ENCODE measurements around the gene MAPT.
"Not testable (repeated sequence)": the region's sequence is repeated elsewhere in the genome, so short reads cannot be mapped to it uniquely, and the experiment has no call there.

The MAPT gene

DNA sequence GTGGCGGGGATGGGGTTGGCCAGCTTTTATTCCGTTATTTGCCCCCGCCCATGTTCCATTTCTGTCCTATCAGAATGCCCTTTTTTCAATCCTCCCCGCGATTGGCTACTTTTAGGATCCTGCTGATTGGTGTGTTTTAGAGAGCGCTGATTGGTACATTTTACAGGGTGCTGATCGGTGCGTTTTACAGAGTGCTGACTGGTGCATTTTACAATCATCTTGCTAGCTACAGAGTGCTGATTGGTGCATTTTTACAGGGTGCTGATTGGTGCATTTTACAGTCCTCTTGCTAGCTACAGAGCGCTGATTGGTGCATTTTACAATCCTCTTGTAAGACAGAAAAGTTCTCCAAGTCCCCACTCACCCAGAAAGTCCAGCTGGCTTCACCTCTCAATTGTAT, 32.2 kb upstream of the MAPT start:
- DNase-seq (ENCODE audit: low spot score), result not testable (repeated sequence)

- no peak for DNase-seq (ENCODE audit: low spot score)
These were observed 30.3 kb upstream of the MAPT start for GRCh38 chr17:45863857-45864654.

- no peak for DNase-seq (ENCODE audit: low spot score)
These were observed 27.2 kb upstream of the MAPT start for GRCh38 chr17:45867171-45867570.

DNA sequence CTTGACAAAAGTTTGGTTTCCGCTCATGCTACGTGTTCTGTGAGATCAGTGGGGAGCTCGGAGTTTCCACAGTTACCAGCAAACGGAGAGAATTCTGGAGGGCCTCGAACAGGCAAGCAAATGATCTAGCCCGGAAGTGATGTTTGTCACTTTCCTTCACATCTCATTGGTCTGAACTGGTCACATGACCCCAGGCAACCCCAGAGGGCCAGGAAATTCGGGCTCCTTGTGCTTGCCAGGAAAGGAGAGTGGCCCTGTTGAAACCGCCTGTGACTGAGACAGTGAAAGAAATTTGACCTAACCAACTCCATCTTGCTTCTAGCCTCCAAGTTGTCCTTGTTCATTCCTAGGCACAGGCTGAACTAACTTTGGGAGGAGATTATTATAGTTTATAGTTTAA, 26.7 kb upstream of the MAPT start:
- DNase-seq (ENCODE audit: low spot score), result no peak

- DNase-seq (ENCODE audit: low spot score), result no peak
These were observed 26.1 kb upstream of the MAPT start for GRCh38 chr17:45868276-45868675.

- DNase-seq (ENCODE audit: low spot score), result no peak
These were observed 24.5 kb upstream of the MAPT start for GRCh38 chr17:45869676-45870341.

DNA sequence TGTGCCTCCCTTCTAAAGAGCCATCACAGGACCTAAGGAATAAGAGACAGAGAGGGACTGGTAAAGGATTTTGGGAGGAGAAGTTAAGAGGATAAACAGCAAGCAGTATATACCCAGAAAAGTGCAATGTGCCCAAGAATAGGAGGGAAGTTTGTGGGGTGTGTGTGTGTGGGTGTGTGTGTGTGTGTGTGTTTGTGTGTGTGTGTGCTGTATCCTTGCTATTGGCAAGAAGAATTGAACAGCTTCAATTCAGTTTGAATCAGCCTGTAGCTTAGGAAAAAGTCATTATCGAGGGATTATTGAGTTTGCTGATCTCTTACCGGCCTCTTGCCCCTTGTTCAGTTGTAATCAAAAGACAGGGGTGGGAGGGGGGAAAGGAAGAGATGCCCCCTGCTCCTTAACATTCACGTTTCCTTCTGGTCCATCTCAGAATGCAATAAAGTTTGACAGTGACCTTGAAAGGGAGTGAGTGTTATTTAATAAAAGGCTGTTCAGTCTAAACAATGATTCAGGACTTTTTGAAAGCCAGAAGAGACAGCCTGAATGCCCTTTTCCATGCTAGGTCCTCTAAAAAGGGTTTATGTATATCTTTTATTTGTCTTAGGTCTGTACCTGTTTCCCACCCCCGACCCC, 23.9 kb upstream of the MAPT start:
- DNase-seq (ENCODE audit: low spot score), result no peak

- DNase-seq (ENCODE audit: low spot score), result no peak
These were observed 22.6 kb upstream of the MAPT start for GRCh38 chr17:45871718-45872117.

DNA sequence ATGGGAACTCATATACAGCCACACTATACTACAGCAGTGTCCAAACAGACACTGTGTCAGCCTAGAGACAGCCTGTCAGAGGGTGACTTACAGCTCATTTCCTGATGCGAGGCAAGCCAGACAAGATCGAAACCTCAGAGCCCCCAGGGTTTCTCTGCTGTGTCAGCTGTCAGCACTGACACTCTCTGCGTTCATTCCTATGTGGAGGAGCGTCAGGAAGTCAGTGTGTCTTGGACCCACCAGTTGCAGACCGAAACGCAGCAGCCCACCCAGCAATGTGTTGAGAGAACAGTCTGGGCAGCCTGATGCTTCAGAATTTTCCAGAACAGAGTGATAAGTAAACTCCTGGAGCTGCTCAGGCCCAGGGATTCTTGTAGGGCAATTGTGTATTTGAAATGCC, 20.6 kb upstream of the MAPT start:
- no peak for DNase-seq (ENCODE audit: low spot score)

- DNase-seq (ENCODE audit: low spot score), result no peak
These were observed 20.2 kb upstream of the MAPT start for GRCh38 chr17:45874151-45874550.

- no peak for DNase-seq (ENCODE audit: low spot score)
These were observed 17.8 kb upstream of the MAPT start for GRCh38 chr17:45876539-45876938.

DNA sequence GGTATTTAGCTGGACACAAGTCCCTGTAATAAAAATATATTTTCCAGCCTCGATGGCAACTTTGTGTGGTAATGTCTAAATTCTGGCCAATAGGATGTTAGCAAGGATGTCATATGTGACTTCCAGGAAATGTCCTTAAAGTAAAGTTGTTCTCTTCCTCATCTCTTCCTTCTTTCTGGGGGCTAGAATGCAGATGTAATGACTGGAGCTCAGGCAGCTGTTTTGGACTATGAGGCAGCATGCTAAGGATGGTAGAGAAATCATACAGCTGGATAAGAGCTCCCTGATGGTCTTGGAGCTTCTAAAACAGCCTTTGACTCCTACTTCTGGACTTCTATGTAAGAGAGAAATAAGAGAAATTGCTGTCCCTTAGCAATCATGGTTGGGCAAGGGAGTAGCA, 16.9 kb upstream of the MAPT start:
- no peak for DNase-seq (ENCODE audit: low spot score)

- DNase-seq (ENCODE audit: low spot score), result no peak
These were observed 11.3 kb upstream of the MAPT start for GRCh38 chr17:45883063-45883462.

- DNase-seq (ENCODE audit: low spot score), result no peak
These were observed 7.5 kb upstream of the MAPT start for GRCh38 chr17:45886852-45887251.

- DNase-seq (ENCODE audit: low spot score), result no peak
These were observed 6.0 kb upstream of the MAPT start for GRCh38 chr17:45888392-45888791.

DNA sequence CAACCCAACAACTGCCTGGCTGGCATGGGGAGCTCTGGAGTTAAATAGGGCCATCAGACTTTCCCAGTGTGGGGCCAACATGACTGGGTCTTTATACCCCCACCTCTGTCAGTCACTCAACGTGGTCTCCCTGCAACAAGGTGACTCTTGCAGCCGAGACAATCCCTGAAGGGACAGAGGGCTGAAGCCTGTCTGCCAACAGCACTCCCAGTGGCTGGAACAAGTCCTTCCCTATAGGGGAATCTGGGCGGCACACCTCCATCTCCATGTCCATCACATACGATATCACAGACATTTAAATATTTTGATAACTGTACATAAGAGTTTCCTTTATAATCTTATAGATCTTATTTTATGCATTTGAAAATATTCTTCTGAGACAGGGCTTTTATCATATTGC, 4.8 kb upstream of the MAPT start:
- DNase-seq (ENCODE audit: low spot score), result peak; percentile 45

GRCh38 chr17:45893725-45894021, 681 bp upstream of the MAPT start:
- no peak for DNase-seq (ENCODE audit: low spot score)

- DNase-seq (ENCODE audit: low spot score), result peak; percentile 46
These were observed 1.1 kb downstream of the MAPT start for GRCh38 chr17:45895304-45895968.

- DNase-seq (ENCODE audit: low spot score), result no peak
These were observed 1.8 kb downstream of the MAPT start for GRCh38 chr17:45895969-45896785.

DNA sequence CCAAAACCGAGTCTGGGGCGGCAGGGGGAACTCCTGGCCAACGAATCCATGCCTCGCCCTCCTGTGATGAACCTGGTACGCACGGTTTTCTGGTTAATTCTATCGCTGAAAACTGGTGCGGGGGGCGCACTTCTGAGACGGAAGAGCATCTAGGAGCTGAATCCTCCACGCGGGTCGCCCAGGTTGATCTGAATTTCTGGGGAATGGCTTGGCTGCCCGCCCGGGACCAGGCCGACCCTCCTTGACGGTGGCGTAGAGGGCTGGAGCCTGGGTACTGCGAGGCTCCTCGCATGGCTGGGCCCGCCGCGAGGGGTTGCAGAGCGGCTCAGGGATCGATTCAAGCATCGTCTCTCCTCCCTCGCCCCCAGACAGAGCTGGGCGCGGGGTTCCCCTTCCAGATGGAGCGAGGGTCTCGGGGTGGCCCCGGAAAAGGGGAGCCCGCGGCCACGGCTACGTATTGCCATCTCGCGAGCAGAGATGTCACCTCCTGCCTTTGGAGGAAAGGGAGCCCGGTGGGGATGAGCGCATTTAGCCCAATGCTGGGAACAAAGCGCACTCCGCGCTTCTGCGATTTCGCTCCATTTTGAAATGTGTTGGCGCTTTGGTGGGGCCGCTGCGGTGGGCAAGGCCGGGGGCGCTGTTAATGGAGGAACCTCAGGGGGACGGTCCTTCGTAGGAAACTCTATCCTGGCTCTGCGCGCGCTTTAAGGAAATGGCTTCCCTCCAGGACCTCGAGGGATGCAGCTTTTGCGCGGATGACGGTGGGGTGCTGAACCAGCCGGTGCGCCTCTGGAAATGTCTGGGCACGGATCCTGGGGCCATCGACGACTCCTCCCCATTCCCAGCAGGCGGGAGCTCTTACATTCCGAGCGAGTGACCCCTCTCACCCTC, 2.7 kb downstream of the MAPT start:
- DNase-seq (ENCODE audit: low spot score), result no peak

DNA sequence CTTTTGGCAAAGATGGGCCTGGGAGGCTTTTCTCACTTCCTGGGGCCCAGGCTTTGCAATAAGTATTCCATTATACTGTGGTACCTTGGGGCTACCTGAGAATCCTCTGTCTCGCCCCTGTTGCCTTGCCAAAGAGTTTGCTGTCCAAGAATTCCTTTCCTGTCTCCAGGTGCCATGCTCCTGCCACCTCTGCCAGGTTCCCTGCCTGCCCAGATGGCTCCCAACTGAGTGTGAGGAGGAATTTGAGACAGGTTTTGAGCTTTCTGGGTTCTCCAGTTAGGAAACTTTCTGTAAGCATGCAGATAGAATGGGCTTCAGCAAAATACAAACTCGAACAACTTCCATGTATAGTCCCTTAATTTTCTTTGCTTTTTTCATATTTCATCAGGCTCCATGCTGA, 5.8 kb downstream of the MAPT start:
- DNase-seq (ENCODE audit: low spot score), result no peak

All from HuH-7 (cell line).